ENCODE measurements around the gene ADAMTS13. TPM values are rescaled to one million over a fixed set of nuclear protein-coding genes. Genes with fewer than 3 reads are reported as not detected.
A peak's percentile ranks its signal among the peaks of the same experiment; 100 is the strongest.

Gene ADAMTS13
- total RNA-seq, 1 donor from 2014 or later = 0.53 TPM

GRCh38 chr9:133476036-133476931 lies 54.1 kb downstream of the ADAMTS13 start:
- FAIRE-seq (no peak), DNase-seq (ENCODE audit: low read depth) (no peak)
- Histone ChIP-seq H3K36me3 (ENCODE audit: control insufficient read depth, insufficient read depth, low read length) (peaks cover 6% of the 10 kb centered on the region), H3K4me3 (ENCODE audit: low read depth, low read length) (no peak overlapping the region), H3K27me3 (ENCODE audit: control insufficient read depth, insufficient read depth, low read length) (no peaks in the 10 kb centered on the region)
- no peak for TF ChIP-seq CTCF (IDR thresholded peaks at IDR 0.05; ENCODE audit: insufficient read depth, low read length, severe bottlenecking)

- peaks cover 4% of the 10 kb centered on the region for H3K36me3 ChIP-seq (ENCODE audit: control insufficient read depth, insufficient read depth, low read length)
Measured at GRCh38 chr9:133476941-133477340, 54.8 kb downstream of the ADAMTS13 start.

GRCh38 chr9:133477461-133477860 lies 55.3 kb downstream of the ADAMTS13 start:
- H3K27me3 ChIP-seq (ENCODE audit: control insufficient read depth, insufficient read depth, low read length) = no peaks in the 10 kb centered on the region
- H3K36me3 ChIP-seq (ENCODE audit: control insufficient read depth, insufficient read depth, low read length) = peaks cover 4% of the 10 kb centered on the region
- no peak for TF ChIP-seq CTCF (IDR thresholded peaks at IDR 0.05; ENCODE audit: insufficient read depth, low read length, severe bottlenecking)
- FAIRE-seq = no peak
- no peak overlapping the region for H3K4me3 ChIP-seq (ENCODE audit: low read depth, low read length)
- DNase-seq (ENCODE audit: low read depth) = no peak

More at GRCh38 chr9:133476941-133477340, 54.8 kb downstream of the ADAMTS13 start:
- FAIRE-seq (no peak), DNase-seq (ENCODE audit: low read depth) (no peak)
- no peak for TF ChIP-seq CTCF (IDR thresholded peaks at IDR 0.05; ENCODE audit: insufficient read depth, low read length, severe bottlenecking)
- no peaks in the 10 kb centered on the region for H3K27me3 ChIP-seq (ENCODE audit: control insufficient read depth, insufficient read depth, low read length)
- no peak overlapping the region for H3K4me3 ChIP-seq (ENCODE audit: low read depth, low read length)

GRCh38 chr9:133477992-133478850 lies 56.1 kb downstream of the ADAMTS13 start:
- H3K36me3 ChIP-seq (ENCODE audit: control insufficient read depth, insufficient read depth, low read length) = peaks cover 4% of the 10 kb centered on the region
- DNase-seq (ENCODE audit: low read depth) = peak; percentile 23
- H3K4me3 ChIP-seq (ENCODE audit: low read depth, low read length) = peak overlapping the region; percentile 54
- no peak for FAIRE-seq
- H3K27me3 ChIP-seq (ENCODE audit: control insufficient read depth, insufficient read depth, low read length) = no peaks in the 10 kb centered on the region
- TF ChIP-seq CTCF (IDR thresholded peaks at IDR 0.05; ENCODE audit: insufficient read depth, low read length, severe bottlenecking) = no peak

GRCh38 chr9:133478851-133479711 lies 56.9 kb downstream of the ADAMTS13 start, which contains the start of gene SLC2A6:
Gene SLC2A6, minus strand, starts transcription at chr9:133479099. Its CDS starts 40 bp downstream, at chr9:133479059.
- FAIRE-seq (no peak), DNase-seq (ENCODE audit: low read depth) (peak; percentile 68)
- no peaks in the 10 kb centered on the region for H3K27me3 ChIP-seq (ENCODE audit: control insufficient read depth, insufficient read depth, low read length)
- peak within 1 kb of the TSS; percentile 54 for H3K4me3 ChIP-seq (ENCODE audit: low read depth, low read length)
- no peak for TF ChIP-seq CTCF (IDR thresholded peaks at IDR 0.05; ENCODE audit: insufficient read depth, low read length, severe bottlenecking)
- H3K36me3 ChIP-seq (ENCODE audit: control insufficient read depth, insufficient read depth, low read length) = peaks cover 4% of the 10 kb centered on the region
